ENCODE measurements around the gene BCAT1. TPM values are rescaled to one million over a fixed set of nuclear protein-coding genes. Genes with fewer than 3 reads are reported as not detected.
A peak's percentile ranks its signal among the peaks of the same experiment; 100 is the strongest.

BCAT1 gene
- total RNA-seq, 2 donors from 2014 or later = 45.0 to 141 TPM

DNA sequence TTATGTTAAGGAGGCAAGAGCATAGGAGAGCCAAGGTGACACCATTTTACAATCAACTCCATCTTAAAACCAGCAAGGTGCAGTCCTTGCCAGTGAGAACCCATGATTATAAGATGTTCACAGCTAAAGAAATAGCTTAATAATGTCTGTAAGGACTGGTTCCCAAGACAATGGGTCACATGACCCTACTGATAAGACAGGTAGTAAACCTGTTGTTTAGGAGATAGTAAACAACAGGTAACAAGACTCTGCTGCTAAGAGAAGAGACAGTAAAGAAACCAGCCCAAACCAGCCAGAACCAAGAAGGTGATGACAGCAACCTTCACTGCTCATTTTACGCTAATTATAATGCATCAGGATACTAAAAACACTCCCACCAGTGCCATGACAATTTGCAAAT lies 23.2 kb upstream of the BCAT1 start:
- Histone ChIP-seq H3K27ac (ENCODE audit: low read depth, low read length) (no peak overlapping the region), H3K4me1 (ENCODE audit: control insufficient read depth, insufficient read depth, low read length) (no peaks in the 10 kb centered on the region), H3K4me3 (ENCODE audit: low read length) (peak overlapping the region; percentile 71), H3K9me3 (ENCODE audit: control insufficient read depth, low read length) (peaks cover 58% of the 10 kb centered on the region), H3K9ac (ENCODE audit: extremely low read depth, low read length, poor library complexity, severe bottlenecking) (peak overlapping the region; percentile 6), H3K27me3 (ENCODE audit: control insufficient read depth, insufficient read depth, low read length, poor library complexity, severe bottlenecking) (no peaks in the 10 kb centered on the region), H3K36me3 (ENCODE audit: control insufficient read depth, insufficient read depth, low read length) (no peaks in the 10 kb centered on the region)
- H3K4me1 Mint-ChIP-seq = peaks cover 13% of the 10 kb centered on the region
- peak overlapping the region; percentile 89 for H3K27ac Mint-ChIP-seq
- peaks cover 24% of the 10 kb centered on the region for H3K36me3 Mint-ChIP-seq (ENCODE audit: low read depth)
- 75% methylated on average over 1 of the region's 1 CpG; no CpG with 5 or more reads in 1 of the 2 experiments for WGBS, 2 experiments (ENCODE audit: insufficient coverage in 1 of 2, insufficient read length in 1 of 2)
- TF ChIP-seq CTCF (conservative IDR thresholded peaks at IDR 0.05) = no peak
- no peaks in the 10 kb centered on the region for H3K27me3 Mint-ChIP-seq (ENCODE audit: insufficient read depth)
- DNase-seq = no peak
- peaks cover 44% of the 10 kb centered on the region for H3K9me3 Mint-ChIP-seq
- no peak overlapping the region for H3K4me3 Mint-ChIP-seq

GRCh38 chr12:24970177-24970576 lies 21.3 kb upstream of the BCAT1 start:
- WGBS, 2 experiments (ENCODE audit: insufficient coverage in 1 of 2, insufficient read length in 1 of 2) = 66 to 75% methylated on average over 4 to 6 of the region's 6 CpGs
- H3K4me3 ChIP-seq (ENCODE audit: low read length) = peak overlapping the region; percentile 71
- peaks cover 76% of the 10 kb centered on the region for H3K9me3 ChIP-seq (ENCODE audit: control insufficient read depth, low read length)
- Mint-ChIP-seq H3K4me1 (peaks cover 13% of the 10 kb centered on the region), H3K27ac (no peak overlapping the region), H3K4me3 (no peak overlapping the region), H3K27me3 (ENCODE audit: insufficient read depth) (no peaks in the 10 kb centered on the region), H3K36me3 (ENCODE audit: low read depth) (peaks cover 32% of the 10 kb centered on the region), H3K9me3 (peaks cover 58% of the 10 kb centered on the region)
- no peak overlapping the region for H3K27ac ChIP-seq (ENCODE audit: low read depth, low read length)
- H3K27me3 ChIP-seq (ENCODE audit: control insufficient read depth, insufficient read depth, low read length, poor library complexity, severe bottlenecking) = no peaks in the 10 kb centered on the region
- DNase-seq = no peak
- H3K4me1 ChIP-seq (ENCODE audit: control insufficient read depth, insufficient read depth, low read length) = no peaks in the 10 kb centered on the region
- H3K9ac ChIP-seq (ENCODE audit: extremely low read depth, low read length, poor library complexity, severe bottlenecking) = no peak overlapping the region
- H3K36me3 ChIP-seq (ENCODE audit: control insufficient read depth, insufficient read depth, low read length) = no peaks in the 10 kb centered on the region
- TF ChIP-seq CTCF (conservative IDR thresholded peaks at IDR 0.05) = no peak

- 88 to 90% methylated on average over 11 to 15 of the region's 15 CpGs for WGBS, 2 experiments (ENCODE audit: insufficient coverage in 1 of 2, insufficient read length in 1 of 2)
- Histone ChIP-seq H3K4me3 (ENCODE audit: low read length) (no peak overlapping the region), H3K4me1 (ENCODE audit: control insufficient read depth, insufficient read depth, low read length) (no peaks in the 10 kb centered on the region), H3K36me3 (ENCODE audit: control insufficient read depth, insufficient read depth, low read length) (no peaks in the 10 kb centered on the region), H3K9me3 (ENCODE audit: control insufficient read depth, low read length) (peaks cover 80% of the 10 kb centered on the region), H3K27me3 (ENCODE audit: control insufficient read depth, insufficient read depth, low read length, poor library complexity, severe bottlenecking) (no peaks in the 10 kb centered on the region), H3K27ac (ENCODE audit: low read depth, low read length) (no peak overlapping the region), H3K9ac (ENCODE audit: extremely low read depth, low read length, poor library complexity, severe bottlenecking) (no peak overlapping the region)
- Mint-ChIP-seq H3K4me3 (no peak overlapping the region), H3K9me3 (peaks cover 70% of the 10 kb centered on the region), H3K27ac (no peak overlapping the region), H3K27me3 (ENCODE audit: insufficient read depth) (no peaks in the 10 kb centered on the region), H3K4me1 (peaks cover 23% of the 10 kb centered on the region), H3K36me3 (ENCODE audit: low read depth) (peaks cover 40% of the 10 kb centered on the region)
- no peak for TF ChIP-seq CTCF (conservative IDR thresholded peaks at IDR 0.05)
- no peak for DNase-seq
These were observed 18.2 kb upstream of the BCAT1 start for GRCh38 chr12:24966951-24967564.

All from endodermal cell (in vitro differentiated cells).